Measurements from ENCODE around the gene MAN2B1.

DNA sequence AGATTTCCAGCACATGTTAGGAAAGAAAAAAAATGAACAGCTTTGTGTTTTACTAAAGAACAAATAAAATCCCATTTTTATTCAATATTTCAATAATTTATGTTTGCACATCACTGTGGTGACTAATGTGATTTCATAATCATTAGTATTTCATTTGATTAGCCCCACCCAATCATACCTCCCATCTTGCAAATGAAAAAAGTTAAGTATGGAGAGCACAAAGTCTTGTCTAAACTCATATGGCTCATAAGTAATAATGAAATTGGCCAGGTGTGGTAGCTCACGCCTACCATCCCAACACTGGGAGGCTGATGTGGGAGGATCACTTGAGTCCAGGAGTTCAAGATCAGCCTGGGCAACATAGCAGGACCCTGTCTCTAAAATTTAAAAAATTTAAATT lies 59.7 kb downstream of the MAN2B1 start:
- TF ChIP-seq, protein P1, sequence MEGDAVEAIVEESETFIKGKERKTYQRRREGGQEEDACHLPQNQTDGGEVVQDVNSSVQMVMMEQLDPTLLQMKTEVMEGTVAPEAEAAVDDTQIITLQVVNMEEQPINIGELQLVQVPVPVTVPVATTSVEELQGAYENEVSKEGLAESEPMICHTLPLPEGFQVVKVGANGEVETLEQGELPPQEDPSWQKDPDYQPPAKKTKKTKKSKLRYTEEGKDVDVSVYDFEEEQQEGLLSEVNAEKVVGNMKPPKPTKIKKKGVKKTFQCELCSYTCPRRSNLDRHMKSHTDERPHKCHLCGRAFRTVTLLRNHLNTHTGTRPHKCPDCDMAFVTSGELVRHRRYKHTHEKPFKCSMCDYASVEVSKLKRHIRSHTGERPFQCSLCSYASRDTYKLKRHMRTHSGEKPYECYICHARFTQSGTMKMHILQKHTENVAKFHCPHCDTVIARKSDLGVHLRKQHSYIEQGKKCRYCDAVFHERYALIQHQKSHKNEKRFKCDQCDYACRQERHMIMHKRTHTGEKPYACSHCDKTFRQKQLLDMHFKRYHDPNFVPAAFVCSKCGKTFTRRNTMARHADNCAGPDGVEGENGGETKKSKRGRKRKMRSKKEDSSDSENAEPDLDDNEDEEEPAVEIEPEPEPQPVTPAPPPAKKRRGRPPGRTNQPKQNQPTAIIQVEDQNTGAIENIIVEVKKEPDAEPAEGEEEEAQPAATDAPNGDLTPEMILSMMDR (IDR thresholded peaks at IDR 0.05) = no peak
- TF ChIP-seq POLR2A (IDR thresholded peaks at IDR 0.05) = no peak
